Left renal cortex interstitium (tissue), 4 donors: ENCODE measurements around the gene AZU1. TPM values are rescaled to one million over a fixed set of nuclear protein-coding genes. Genes with fewer than 3 reads are reported as not detected.
"Not testable (repeated sequence)": the region's sequence is repeated elsewhere in the genome, so short reads cannot be mapped to it uniquely, and the experiment has no call there.

ENCODE experiments used
- DNase-seq, 4 donors: peaks; one replicate each; pipeline ENCODE4 v3.0.0-alpha.2; 2013; ENCODE audit warnings: low read depth in 4 of 4, low spot score in 2 of 4, missing footprints in 1 of 4
- polyA plus RNA-seq, 4 donors: library from polyadenylated mRNA; unstranded; fragments of 120-200 nt; gene quantifications; one replicate each; pipeline ENCODE4 v1.2.1, GENCODE V29; 2013; ENCODE audit not compliant: insufficient read length in 4 of 4

AZU1 gene
- polyA plus RNA-seq, 4 donors = 1.0 to 3.4 (median 1.4) TPM

DNA sequence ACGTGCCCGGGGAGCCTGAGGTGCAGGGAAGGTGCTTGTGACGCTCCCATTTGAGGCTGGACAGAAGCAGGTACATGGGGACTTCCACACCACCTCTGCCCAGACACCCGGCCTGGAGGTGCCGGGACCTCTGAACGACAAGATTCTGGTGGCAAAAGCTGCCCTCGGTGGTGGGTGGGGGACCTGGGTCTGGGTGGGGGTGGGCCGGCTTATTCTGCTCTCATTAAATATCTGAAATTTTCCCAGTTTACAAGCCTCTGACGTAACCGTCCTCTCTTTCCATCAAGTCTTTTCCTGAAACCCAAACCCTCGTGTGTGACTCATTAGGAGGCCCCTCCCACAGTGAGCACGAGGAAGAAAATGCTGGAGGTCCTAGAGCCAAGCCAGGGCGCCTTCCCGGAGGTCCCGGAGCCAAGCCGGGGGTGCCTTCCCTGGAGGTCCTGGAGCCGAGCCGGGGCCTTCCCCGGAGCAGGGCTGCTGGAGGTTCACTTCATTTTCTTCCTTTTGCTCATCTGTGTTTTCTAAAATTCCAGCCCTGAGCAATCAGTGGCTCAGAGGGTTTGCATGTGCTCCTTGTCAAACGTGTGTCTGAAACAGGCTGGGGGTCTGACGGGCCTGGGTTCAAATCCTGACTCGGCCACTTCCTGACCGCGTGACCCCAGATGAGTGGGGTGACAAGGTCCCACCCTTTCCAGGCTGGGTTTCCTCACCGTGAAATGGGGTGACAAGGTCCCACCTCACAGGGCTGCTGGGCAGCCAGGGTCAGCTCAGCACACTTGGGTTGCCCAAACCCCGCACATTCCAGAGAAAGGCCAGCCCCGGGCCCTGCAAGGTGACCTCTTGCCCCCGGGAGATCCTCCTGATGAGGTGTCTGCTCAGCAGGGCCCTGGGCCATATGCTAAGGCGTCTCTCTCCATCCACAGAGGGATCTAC, 41.9 kb downstream of the AZU1 start:
- DNase-seq = no peak

DNA sequence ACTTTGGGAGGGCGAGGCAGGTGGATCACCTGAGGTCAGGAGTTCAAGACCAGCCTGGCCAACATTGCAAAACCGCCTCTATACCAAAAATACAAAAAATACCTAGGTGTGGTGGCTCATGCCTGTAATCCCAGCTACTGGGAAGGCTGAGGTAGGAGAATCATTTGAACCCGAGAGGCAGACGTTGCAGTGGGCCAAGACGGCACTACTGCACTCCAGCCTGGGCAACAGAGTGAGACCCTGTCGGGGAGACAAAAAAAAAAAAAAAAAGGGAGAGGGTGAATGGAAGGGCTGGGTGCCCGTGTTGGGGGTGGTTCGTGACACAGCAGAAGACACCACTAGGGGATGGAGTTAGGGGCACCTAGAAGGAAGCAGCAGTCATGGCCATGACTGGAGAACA, 42.7 kb downstream of the AZU1 start:
- DNase-seq = no peak

DNA sequence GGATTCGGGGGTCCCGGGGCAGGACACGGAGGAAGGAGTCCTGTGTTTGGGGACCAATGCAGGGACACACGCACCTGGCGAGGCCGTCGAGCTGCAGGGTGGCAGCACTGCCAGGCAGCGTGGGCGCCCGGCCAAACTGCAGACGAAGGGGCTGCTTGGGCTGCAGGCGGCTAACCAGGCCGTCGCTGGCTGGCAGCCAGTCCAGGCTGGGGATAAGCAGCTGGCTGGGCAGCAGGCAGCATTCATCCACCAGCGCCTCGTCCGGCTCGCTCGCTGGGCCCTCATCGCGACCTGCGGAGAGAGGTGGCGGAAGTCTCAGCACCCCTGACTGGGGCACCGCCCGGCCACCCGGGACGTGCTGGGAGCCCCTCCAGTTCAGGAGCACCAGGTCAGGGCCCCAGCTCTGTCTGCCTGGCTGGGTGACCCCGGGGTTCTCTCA, 43.3 kb downstream of the AZU1 start:
- no peak for DNase-seq

DNA sequence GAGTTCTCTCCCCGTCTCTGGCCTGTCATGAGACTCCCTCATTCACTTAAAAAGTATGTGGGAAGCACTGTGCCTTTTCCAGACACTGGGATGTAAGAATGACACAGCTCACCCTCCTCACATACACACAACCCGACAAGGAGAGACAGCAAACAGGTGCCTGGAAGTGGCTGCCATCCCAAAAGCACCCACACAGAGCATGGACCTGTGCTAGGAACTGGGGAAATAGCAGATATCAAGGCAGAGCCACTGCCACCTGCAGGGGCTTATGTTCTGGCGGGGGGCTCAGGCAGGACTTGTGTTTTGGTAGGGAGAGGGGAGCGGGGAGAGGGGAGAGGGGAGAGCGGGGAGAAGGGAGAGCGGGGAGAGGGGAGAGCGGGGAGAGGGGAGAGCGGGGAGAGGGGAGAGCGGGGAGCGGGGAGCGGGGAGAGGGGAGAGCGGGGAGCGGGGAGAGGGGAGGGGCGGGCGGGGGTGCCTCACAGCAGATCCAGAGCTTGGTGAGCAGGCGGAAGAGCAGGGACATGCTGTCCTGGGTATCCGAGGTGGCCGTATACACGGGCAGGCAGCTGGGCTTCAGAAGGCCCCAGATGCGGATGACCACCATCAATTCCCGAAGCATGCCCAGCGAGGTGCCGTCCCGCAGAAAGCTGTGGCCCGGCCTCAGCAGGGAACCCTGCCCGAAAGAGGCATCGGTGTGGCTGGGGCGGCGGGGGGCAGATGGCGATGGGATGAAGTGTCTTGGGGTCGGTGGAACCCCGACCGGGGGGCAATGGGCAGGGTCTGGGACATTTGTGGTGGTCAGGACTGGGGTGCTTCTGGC, 44.0 kb downstream of the AZU1 start:
- DNase-seq = no peak

DNA sequence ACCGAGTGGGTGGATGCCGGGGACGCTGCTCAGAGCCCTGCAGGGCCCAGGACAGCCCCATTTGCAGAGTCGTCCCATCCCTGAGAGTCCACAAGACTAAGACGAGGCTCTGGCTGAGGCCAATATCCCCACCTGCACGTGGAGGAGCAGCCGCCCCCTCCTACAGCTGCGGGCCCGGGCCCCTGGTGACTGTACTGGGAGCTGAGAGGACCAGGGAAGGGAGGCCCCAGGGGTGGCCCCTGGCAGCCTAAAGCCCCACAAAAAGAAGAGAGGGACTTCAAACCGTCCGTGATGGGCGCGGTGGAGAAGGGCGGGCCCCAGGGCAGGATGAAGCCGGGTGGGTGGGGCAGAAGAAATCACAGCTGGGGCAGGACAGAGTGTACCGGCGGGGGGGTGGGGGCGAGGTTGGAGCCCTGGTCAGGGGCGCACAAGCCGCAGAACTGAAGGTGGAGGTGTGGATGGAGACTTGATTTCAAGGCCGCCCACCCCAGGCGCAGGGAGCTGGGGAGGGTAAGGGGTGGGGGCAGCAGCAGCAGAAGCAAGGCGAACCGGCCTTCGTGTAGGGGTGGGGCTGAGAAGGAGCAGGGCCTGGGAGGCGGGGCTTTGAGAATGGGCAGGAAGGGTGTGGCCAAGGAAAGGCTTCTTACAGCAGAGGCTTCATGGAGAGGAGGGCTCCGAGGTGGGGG, 44.8 kb downstream of the AZU1 start:
- no peak for DNase-seq

DNA sequence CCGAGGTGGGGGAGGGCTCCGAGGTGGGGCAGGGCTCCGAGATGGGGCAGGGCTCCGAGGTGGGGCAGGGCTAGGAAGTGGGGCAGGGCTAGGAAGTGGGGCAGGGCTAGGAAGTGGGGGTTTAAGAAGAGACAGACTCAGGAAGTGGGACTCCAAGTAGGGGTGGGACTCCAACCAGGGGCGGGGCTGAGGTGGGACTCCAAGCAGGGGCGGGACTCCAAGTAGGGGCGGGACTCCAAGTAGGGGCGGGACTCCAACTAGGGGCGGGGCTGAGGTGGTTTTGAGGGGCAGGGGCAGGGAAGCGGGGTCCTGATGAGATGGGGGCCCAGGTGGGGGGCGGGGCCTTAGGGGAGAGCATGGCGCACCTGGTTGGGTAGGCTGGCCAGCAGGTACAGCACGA, 45.4 kb downstream of the AZU1 start:
- DNase-seq = no peak

DNA sequence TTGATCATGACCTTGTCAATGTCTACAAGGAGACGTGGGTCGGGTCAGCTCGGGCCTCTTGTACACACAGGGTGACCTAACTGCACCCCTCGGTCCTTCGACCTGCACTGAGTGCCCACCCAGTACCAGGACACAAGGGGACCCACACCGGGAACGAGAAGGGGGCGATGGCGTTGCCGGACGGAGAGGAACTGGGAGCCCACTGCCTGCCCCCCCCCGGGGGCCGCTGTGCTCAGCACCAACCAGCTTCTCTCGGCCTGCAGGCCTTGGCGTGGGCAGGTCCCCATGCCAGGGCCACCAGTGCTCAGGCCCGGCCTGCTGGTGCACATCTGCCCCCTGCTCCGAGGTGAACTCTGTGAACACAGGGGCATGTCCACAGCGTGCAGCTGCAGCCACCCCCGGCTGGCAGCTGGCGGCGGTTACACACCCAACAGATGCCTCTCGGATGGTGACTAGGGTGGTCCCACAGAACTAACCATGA, 46.0 kb downstream of the AZU1 start:
- DNase-seq = no peak

DNA sequence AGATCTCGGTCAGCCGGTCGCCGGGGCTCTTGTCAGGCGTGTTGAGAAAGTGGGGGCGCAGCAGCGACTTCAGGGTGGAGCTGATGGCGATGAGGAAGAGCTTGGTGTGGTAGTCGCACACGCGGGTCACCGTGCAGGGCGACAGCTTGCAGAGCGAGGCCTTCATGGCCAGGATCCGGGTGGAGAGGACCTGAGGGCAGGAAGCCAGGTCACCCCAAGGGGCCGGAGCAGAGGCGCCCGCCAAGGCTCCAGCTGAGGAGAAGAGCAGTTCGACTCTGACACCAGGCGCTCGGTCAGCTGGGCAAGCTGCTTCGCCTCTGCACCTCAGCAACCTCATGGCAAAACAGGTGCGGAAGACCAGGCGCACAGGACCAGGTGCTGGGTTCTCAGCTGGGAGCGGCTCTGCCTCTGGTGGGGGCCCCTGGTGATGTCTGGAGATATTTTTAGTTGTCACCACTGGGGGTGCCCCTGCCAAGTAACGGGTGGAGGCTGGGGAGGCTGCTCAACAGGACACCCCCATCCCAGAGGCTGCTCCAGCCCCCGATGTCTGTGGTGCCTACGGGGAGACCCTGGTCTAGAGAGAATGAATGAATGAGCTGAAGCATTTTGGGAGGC, 47.7 kb downstream of the AZU1 start:
- DNase-seq = no peak

DNA sequence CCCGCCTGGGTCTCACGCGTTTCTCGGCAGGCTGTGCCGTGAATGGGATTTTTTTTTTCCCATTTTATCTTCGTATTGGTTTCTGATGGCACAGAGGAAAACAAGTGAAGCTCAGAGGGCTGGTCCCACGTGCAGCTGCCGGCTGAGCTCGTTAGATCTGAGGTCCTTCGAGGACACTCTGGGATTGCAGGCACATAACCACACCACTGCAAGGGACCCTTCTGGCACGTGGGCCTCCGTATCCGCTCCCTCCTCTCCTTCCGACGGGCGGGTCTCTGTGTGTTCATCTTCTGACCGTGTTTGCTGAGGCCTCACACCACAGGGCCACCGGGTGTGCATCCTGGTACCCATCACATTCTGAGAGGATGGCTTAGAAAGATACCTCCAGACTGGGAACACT, 48.5 kb downstream of the AZU1 start:
- no peak for DNase-seq

DNA sequence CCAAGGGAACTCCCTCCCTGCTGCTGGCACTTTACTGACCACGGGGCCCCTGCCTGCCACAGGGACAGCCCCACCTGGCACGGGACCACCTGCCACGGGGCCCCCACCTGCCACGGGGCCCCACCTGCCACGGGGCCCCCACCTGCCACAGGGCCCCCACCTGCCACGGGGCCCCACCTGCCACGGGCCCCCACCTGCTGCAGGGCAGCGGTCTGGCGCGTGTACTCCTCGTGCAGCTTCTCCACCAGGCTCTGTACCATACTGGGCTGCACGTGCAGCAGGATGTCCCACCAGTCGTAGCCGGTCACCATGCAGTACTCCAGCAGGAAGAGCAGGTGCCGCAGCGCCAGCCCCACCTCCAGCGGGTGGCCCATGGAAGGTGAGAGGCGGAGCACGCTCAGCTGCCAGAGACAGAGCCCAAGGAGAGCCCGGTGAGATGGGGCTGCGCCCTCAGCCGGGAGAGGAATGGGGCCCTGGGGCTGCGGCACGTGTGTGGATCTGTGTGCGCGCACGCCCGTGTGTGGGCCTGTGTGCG, 49.2 kb downstream of the AZU1 start:
- DNase-seq = no peak

DNA sequence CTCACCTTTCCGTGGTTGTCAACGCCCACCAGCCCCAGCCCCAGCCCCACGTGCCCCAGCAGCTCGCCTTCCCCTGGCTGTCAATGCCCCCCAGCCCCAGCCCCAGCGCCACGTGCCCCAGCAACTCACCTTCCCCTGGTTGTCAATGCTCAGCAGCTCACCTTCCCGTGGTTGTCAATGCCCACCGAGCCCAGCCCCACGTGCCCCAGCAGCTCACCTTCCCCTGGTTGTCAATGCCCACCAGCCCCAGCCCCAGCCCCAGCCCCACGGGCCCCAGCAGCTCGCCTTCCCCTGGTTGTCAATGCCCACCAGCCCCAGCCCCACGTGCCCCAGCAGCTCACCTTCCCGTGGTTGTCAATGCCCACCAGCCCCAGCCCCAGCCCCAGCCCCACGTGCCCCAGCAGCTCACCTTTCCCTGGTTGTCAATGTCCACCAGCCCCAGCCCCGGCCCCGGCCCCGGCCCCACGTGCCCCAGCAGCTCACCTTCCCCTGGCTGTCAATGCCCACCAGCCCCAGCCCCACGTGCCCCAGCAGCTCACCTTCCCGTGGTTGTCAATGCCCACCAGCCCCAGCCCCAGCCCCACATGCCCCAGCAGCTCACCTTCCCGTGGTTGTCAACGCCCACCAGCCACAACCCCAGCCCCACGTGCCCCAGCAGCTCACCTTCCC, 50.5 kb downstream of the AZU1 start:
- not testable (repeated sequence) for DNase-seq

DNA sequence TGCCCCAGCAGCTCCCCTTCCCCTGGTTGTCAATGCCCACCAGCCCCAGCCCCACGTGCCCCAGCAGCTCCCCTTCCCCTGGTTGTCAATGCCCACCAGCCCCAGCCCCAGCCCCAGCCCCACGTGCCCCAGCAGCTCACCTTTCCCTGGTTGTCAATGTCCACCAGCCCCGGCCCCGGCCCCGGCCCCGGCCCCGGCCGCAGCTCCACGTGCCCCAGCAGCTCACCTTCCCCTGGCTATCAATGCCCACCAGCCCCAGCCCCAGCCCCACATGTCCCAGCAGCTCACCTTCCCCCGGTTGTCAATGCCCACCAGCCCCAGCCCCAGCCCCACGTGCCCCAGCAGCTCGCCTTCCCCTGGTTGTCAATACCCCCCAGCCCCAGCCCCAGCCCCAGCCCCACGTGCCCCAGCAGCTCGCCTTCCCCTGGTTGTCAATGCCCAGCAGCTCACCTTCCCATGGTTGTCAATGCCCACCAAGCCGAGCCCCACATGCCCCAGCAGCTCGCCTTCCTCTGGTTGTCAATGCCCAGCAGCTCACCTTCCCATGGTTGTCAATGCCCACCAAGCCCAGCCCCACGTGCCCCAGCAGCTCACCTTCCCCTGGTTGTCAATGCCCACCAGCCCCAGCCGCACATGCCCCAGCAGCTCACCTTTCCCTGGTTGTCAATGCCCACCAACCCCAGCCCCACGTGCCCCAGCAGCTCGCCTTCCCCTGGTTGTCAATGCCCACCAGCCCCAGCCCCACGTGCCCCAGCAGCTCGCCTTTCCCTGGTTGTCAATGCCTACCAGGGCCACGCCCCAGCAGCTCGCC, 51.3 kb downstream of the AZU1 start:
- DNase-seq = not testable (repeated sequence)

DNA sequence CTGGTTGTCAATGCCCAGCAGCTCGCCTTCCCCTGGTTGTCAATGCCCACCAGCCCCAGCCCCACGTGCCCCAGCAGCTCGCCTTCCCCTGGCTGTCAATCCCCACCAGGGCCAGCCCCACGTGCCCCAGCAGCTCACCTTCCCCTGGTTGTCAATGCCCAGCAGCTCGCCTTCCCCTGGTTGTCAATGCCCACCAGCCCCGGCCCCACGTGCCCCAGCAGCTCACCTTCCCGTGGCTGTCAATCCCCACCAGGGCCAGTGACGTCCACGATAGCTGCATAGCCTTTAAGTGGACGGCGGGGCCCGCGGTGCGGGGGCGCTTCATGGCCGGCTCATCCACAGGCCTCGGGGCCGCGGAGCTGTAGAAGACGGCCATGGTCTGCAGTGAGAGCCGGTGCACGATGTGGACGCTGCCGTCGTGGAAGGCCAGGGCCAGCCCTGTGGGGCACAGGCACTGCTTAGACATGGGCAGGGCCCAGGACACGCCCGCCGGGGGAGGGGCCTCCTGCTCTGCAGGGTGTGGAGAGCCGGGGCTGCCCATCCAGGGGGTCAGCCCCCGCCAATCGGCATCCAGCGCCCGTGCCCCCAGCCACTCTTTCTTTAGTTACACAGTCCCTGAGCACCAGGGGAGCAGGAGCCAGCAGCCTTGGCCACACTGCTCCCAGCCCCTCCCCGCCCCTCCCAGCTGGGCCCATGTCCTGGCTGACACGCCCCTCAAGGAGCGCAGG, 52.2 kb downstream of the AZU1 start:
- no peak for DNase-seq

Other genes with a start within 250 kb of the AZU1 start
- under 1 TPM; 0.27 to 0.58 (median 0.31) TPM for gene HCN2, start 238.0 kb upstream of the AZU1 start, polyA plus RNA-seq
- gene POLRMT, start 194.3 kb upstream of the AZU1 start, polyA plus RNA-seq = 10 to 100 TPM; 55.8 to 68.1 (median 60.8) TPM
- gene FGF22, start 188.0 kb upstream of the AZU1 start, polyA plus RNA-seq = under 1 TPM; 0.27 to 0.96 (median 0.62) TPM
- gene RNF126, start 164.6 kb upstream of the AZU1 start, polyA plus RNA-seq = 10 to 100 TPM; 22.6 to 41.5 (median 30.7) TPM
- 10 to 100 TPM; 17.2 to 19.7 (median 19.4) TPM for gene FSTL3, start 151.4 kb upstream of the AZU1 start, polyA plus RNA-seq
- under 1 TPM; 0.13 to 0.48 (median 0.36) TPM for gene PRSS57, start 132.4 kb upstream of the AZU1 start, polyA plus RNA-seq
- gene PALM, start 118.9 kb upstream of the AZU1 start, polyA plus RNA-seq = 100 to 1,000 TPM in 3 of 4 donors, 10 to 100 TPM in 1; 77.2 to 115 (median 106) TPM
- 10 to 100 TPM in 1 of 4 donors, 1 to 10 TPM in 3; 6.0 to 10.1 (median 9.4) TPM for gene MISP, start 76.7 kb upstream of the AZU1 start, polyA plus RNA-seq
- 100 to 1,000 TPM; 344 to 430 (median 396) TPM for gene PTBP1, start 30.4 kb upstream of the AZU1 start, polyA plus RNA-seq
- 10 to 100 TPM; 11.6 to 24.0 (median 17.3) TPM for gene PLPPR3, start 5.9 kb upstream of the AZU1 start, polyA plus RNA-seq
- 1 to 10 TPM in 2 of 4 donors, under 1 TPM in 2; 0.65 to 2.7 (median 1.3) TPM for gene PRTN3, start 13.2 kb downstream of the AZU1 start, polyA plus RNA-seq
- gene ELANE, start 24.5 kb downstream of the AZU1 start, polyA plus RNA-seq = under 1 TPM; 0.34 to 0.87 (median 0.40) TPM
- 1 to 10 TPM; 2.2 to 5.4 (median 4.3) TPM for gene CFD, start 31.8 kb downstream of the AZU1 start, polyA plus RNA-seq
- gene MED16, start 65.3 kb downstream of the AZU1 start, polyA plus RNA-seq = 10 to 100 TPM; 44.5 to 90.9 (median 64.0) TPM
- gene RNU6-9, start 65.6 kb downstream of the AZU1 start, polyA plus RNA-seq = not detected
- 10 to 100 TPM; 35.6 to 62.3 (median 53.4) TPM for gene R3HDM4, start 85.4 kb downstream of the AZU1 start, polyA plus RNA-seq
- gene KISS1R, start 89.5 kb downstream of the AZU1 start, polyA plus RNA-seq = 1 to 10 TPM in 2 of 4 donors, under 1 TPM in 2; 0.32 to 1.3 (median 1.00) TPM
- 10 to 100 TPM; 16.3 to 37.2 (median 29.1) TPM for gene ARID3A, start 98.2 kb downstream of the AZU1 start, polyA plus RNA-seq
- 10 to 100 TPM; 33.2 to 68.7 (median 55.4) TPM for gene WDR18, start 156.5 kb downstream of the AZU1 start, polyA plus RNA-seq
- gene GRIN3B, start 172.6 kb downstream of the AZU1 start, polyA plus RNA-seq = 1 to 10 TPM in 2 of 4 donors, under 1 TPM in 2; 0.41 to 1.4 (median 1.0) TPM
- gene TMEM259, start 193.3 kb downstream of the AZU1 start, polyA plus RNA-seq = 100 to 1,000 TPM in 3 of 4 donors, 10 to 100 TPM in 1; 98.0 to 154 (median 130) TPM
- not detected for gene RNU6-2, start 193.7 kb downstream of the AZU1 start, polyA plus RNA-seq
- 100 to 1,000 TPM; 163 to 215 (median 186) TPM for gene CNN2, start 198.8 kb downstream of the AZU1 start, polyA plus RNA-seq
- gene ABCA7, start 212.3 kb downstream of the AZU1 start, polyA plus RNA-seq = 10 to 100 TPM in 1 of 4 donors, 1 to 10 TPM in 3; 6.9 to 14.0 (median 8.5) TPM
- gene ARHGAP45, start 239.3 kb downstream of the AZU1 start, polyA plus RNA-seq = 10 to 100 TPM in 3 of 4 donors, 1 to 10 TPM in 1; 9.4 to 14.9 (median 12.2) TPM